ENCODE measurements around the gene CACNG3. TPM values are rescaled to one million over a fixed set of nuclear protein-coding genes. Genes with fewer than 3 reads are reported as not detected.

CACNG3 gene
- total and polyA plus RNA-seq, 2 of the 13 experiments (the other 11 are each of a cell fraction or from before 2014, with no cell fraction given) = not detected

- Histone ChIP-seq H4K20me1 (ENCODE audit: insufficient read depth, low read length) (no peaks in the 10 kb centered on the region), H3K4me3 (replicated peaks in 1 of 3; ENCODE audit: insufficient read depth in 1 of 3, low read depth in 2 of 3, low read length in 3 of 3) (no peak overlapping the region), H3K27ac (ENCODE audit: extremely low read length, insufficient read depth, low read length) (no peak overlapping the region), H3K79me2 (ENCODE audit: insufficient read depth, low read length) (no peaks in the 10 kb centered on the region), H3K9me3 (ENCODE audit: low read length) (no peaks in the 10 kb centered on the region), H3K27me3 (ENCODE audit: control insufficient read depth in 1 of 2, insufficient read depth in 2 of 2, low read length in 2 of 2) (peaks cover 0 to 14% of the 10 kb centered on the region in 2 experiments; a peak in 3 of 5 replicates), H3K4me1 (ENCODE audit: insufficient read depth, low read length) (no peaks in the 10 kb centered on the region), H3K9ac (ENCODE audit: insufficient read depth, low read depth, low read length) (no peak overlapping the region), H2AFZ (ENCODE audit: low read length) (no peak overlapping the region), H3K36me3 (replicated peaks in 1 of 2; ENCODE audit: control insufficient read depth in 1 of 2, insufficient read depth in 2 of 2, low read length in 2 of 2) (no peaks in the 10 kb centered on the region), H3K4me2 (ENCODE audit: low read depth, low read length) (no peak overlapping the region)
- no TSS peak for BruUV-seq (replicated peaks)
- no peak for DNase-seq (ENCODE audit: low spot score)
- in situ Hi-C loops (cut with HindIII; ENCODE audit: extremely low pct_ligation_motif_present, low pct_unique_long_range_greater_than_20kb) (no loop called here), intact Hi-C loops (cut with micrococcal nuclease; ENCODE audit: unreplicated experiment) (no loop called here)
- POLR2A ChIA-PET = no interaction called here
- FAIRE-seq = no peak
- no peak for TF ChIP-seq ZNF567 (CRISPR knock-in tag; IDR thresholded peaks at IDR 0.05; ENCODE audit: borderline replicate concordance)
- TF ChIP-seq SRSF9 (IDR thresholded peaks at IDR 0.05; ENCODE audit: borderline replicate concordance, insufficient read depth, low read depth, low read length, poor library complexity, severe bottlenecking) = peak; percentile 71
- CTCF ChIA-PET (ENCODE audit: low intra/inter-chr PET ratio, low total read pairs) = no interaction called here
- no peak for ATAC-seq
Observed at GRCh38 chr16:24216961-24217360, 39.2 kb upstream of the CACNG3 start.

- DNase-seq (ENCODE audit: low spot score) = no peak
- Histone ChIP-seq H3K9me3 (ENCODE audit: low read length) (no peaks in the 10 kb centered on the region), H3K27me3 (ENCODE audit: control insufficient read depth in 1 of 2, insufficient read depth in 2 of 2, low read length in 2 of 2) (peaks cover 0 to 14% of the 10 kb centered on the region in 2 experiments; a peak in 3 of 5 replicates), H3K4me1 (ENCODE audit: insufficient read depth, low read length) (no peaks in the 10 kb centered on the region), H2AFZ (ENCODE audit: low read length) (no peak overlapping the region), H3K4me2 (ENCODE audit: low read depth, low read length) (no peak overlapping the region), H4K20me1 (ENCODE audit: insufficient read depth, low read length) (no peaks in the 10 kb centered on the region), H3K27ac (ENCODE audit: extremely low read length, insufficient read depth, low read length) (no peak overlapping the region), H3K79me2 (ENCODE audit: insufficient read depth, low read length) (no peaks in the 10 kb centered on the region), H3K9ac (ENCODE audit: insufficient read depth, low read depth, low read length) (no peak overlapping the region), H3K4me3 (replicated peaks in 1 of 3; ENCODE audit: insufficient read depth in 1 of 3, low read depth in 2 of 3, low read length in 3 of 3) (no peak overlapping the region), H3K36me3 (replicated peaks in 1 of 2; ENCODE audit: control insufficient read depth in 1 of 2, insufficient read depth in 2 of 2, low read length in 2 of 2) (no peaks in the 10 kb centered on the region)
- POLR2A ChIA-PET = no interaction called here
- WGBS (ENCODE audit: low lambda C conversion rate) = 4% methylated on average over 3 of the region's 3 CpGs
- in situ Hi-C loops (cut with HindIII; ENCODE audit: extremely low pct_ligation_motif_present, low pct_unique_long_range_greater_than_20kb) (no loop called here), intact Hi-C loops (cut with micrococcal nuclease; ENCODE audit: unreplicated experiment) (no loop called here)
- CTCF ChIA-PET (ENCODE audit: low intra/inter-chr PET ratio, low total read pairs) = no interaction called here
- ATAC-seq = no peak
- no TSS peak for BruUV-seq (replicated peaks)
- FAIRE-seq = no peak
- TF ChIP-seq ESRRA (CRISPR knock-in tag; IDR thresholded peaks at IDR 0.05; ENCODE audit: low read depth) = no peak
- TF ChIP-seq MIER3 (CRISPR knock-in tag; IDR thresholded peaks at IDR 0.05; ENCODE audit: borderline replicate concordance) = no peak
- TF ChIP-seq POLR2G (IDR thresholded peaks at IDR 0.05; ENCODE audit: low read depth, low read length) = no peak
- no peak for TF ChIP-seq ZNF407 (CRISPR knock-in tag; IDR thresholded peaks at IDR 0.05; ENCODE audit: not compliant biosample characterization)
- TF ChIP-seq ZFP37 (CRISPR knock-in tag; IDR thresholded peaks at IDR 0.05; ENCODE audit: borderline replicate concordance) = no peak
Observed at GRCh38 chr16:24217461-24217860, 38.7 kb upstream of the CACNG3 start.
